ENCODE measurements around the gene WDR70. TPM values are rescaled to one million over a fixed set of nuclear protein-coding genes. Genes with fewer than 3 reads are reported as not detected.

Gene WDR70
- total and polyA plus RNA-seq, 4 donors = 4.0 to 17.7 (median 14.5) TPM

DNA sequence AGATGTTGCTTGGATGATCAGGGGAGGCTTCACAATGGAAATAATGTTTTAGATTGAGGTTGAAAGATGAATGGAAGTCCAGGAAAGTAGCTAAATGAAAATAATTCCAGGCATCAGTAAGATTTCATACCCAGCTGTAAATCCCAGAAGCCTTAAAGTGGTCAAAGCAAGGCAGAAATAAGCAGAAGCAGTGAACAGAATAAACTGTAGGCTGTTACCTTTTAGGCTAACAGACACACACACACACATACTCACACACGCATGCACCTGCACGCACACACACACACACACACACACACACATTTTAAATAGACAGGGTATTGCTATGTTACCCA, 175.3 kb downstream of the WDR70 start:
- 78% methylated on average over 2 of the region's 2 CpGs for WGBS
- Histone ChIP-seq H3K4me1 (ENCODE audit: control insufficient read depth in 4 of 4, insufficient read depth in 4 of 4, low read length in 3 of 4) (no peaks in the 10 kb centered on the region), H3K9me3 (ENCODE audit: control insufficient read depth in 4 of 4, low read length in 3 of 4) (no peaks in the 10 kb centered on the region), H3K27me3 (ENCODE audit: control insufficient read depth in 4 of 4, insufficient read depth in 4 of 4, low read length in 3 of 4) (no peaks in the 10 kb centered on the region), H3K27ac (ENCODE audit: low read depth in 1 of 2, low read length in 2 of 2) (no peak overlapping the region), H3K9ac (ENCODE audit: low read depth in 1 of 2, low read length in 2 of 2) (no peak overlapping the region), H3K4me3 (ENCODE audit: low read depth in 1 of 3, low read length in 3 of 3) (no peak overlapping the region), H3K36me3 (ENCODE audit: control insufficient read depth in 4 of 4, insufficient read depth in 3 of 4, low read depth in 1 of 4, low read length in 3 of 4) (no peaks in the 10 kb centered on the region)
- TF ChIP-seq GABPA (IDR thresholded peaks at IDR 0.05 in 1 of 2, conservative IDR thresholded peaks at IDR 0.05 in 1 of 2) = no peak
- no peak for DNase-seq (ENCODE audit: low spot score)

- 7% methylated on average over 1 of the region's 1 CpG for WGBS
- no peak overlapping the region for H3K27ac ChIP-seq (ENCODE audit: low read depth in 1 of 2, low read length in 2 of 2)
- no peak overlapping the region for H3K9ac ChIP-seq (ENCODE audit: low read depth in 1 of 2, low read length in 2 of 2)
- no peak overlapping the region for H3K4me3 ChIP-seq (ENCODE audit: low read depth in 1 of 3, low read length in 3 of 3)
- H3K4me1 ChIP-seq (ENCODE audit: control insufficient read depth in 4 of 4, insufficient read depth in 4 of 4, low read length in 3 of 4) = no peaks in the 10 kb centered on the region
- H3K9me3 ChIP-seq (ENCODE audit: control insufficient read depth in 4 of 4, low read length in 3 of 4) = no peaks in the 10 kb centered on the region
- DNase-seq (ENCODE audit: low spot score) = no peak
- H3K27me3 ChIP-seq (ENCODE audit: control insufficient read depth in 4 of 4, insufficient read depth in 4 of 4, low read length in 3 of 4) = no peaks in the 10 kb centered on the region
- TF ChIP-seq NR2F2 (IDR thresholded peaks at IDR 0.05) (no peak), HNF4G (IDR thresholded peaks at IDR 0.05) (no peak), GABPA (IDR thresholded peaks at IDR 0.05 in 1 of 2, conservative IDR thresholded peaks at IDR 0.05 in 1 of 2) (no peak), SP1 (IDR thresholded peaks at IDR 0.05) (no peak), HNF4A (conservative IDR thresholded peaks at IDR 0.05) (no peak), RAD21 (IDR thresholded peaks at IDR 0.05) (peak; percentile 67 to 79), JUND (IDR thresholded peaks at IDR 0.05) (no peak), RXRA (IDR thresholded peaks at IDR 0.05) (no peak), EGR1 (IDR thresholded peaks at IDR 0.05; ENCODE audit: low read depth in 2 of 2) (no peak)
- TF ChIP-seq, protein P1, sequence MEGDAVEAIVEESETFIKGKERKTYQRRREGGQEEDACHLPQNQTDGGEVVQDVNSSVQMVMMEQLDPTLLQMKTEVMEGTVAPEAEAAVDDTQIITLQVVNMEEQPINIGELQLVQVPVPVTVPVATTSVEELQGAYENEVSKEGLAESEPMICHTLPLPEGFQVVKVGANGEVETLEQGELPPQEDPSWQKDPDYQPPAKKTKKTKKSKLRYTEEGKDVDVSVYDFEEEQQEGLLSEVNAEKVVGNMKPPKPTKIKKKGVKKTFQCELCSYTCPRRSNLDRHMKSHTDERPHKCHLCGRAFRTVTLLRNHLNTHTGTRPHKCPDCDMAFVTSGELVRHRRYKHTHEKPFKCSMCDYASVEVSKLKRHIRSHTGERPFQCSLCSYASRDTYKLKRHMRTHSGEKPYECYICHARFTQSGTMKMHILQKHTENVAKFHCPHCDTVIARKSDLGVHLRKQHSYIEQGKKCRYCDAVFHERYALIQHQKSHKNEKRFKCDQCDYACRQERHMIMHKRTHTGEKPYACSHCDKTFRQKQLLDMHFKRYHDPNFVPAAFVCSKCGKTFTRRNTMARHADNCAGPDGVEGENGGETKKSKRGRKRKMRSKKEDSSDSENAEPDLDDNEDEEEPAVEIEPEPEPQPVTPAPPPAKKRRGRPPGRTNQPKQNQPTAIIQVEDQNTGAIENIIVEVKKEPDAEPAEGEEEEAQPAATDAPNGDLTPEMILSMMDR (IDR thresholded peaks at IDR 0.05; ENCODE audit: low read depth, low read length, missing input control) = peak; percentile 44
- TF ChIP-seq, protein P2, sequence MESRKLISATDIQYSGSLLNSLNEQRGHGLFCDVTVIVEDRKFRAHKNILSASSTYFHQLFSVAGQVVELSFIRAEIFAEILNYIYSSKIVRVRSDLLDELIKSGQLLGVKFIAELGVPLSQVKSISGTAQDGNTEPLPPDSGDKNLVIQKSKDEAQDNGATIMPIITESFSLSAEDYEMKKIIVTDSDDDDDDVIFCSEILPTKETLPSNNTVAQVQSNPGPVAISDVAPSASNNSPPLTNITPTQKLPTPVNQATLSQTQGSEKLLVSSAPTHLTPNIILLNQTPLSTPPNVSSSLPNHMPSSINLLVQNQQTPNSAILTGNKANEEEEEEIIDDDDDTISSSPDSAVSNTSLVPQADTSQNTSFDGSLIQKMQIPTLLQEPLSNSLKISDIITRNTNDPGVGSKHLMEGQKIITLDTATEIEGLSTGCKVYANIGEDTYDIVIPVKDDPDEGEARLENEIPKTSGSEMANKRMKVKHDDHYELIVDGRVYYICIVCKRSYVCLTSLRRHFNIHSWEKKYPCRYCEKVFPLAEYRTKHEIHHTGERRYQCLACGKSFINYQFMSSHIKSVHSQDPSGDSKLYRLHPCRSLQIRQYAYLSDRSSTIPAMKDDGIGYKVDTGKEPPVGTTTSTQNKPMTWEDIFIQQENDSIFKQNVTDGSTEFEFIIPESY (IDR thresholded peaks at IDR 0.05) = no peak
- H3K36me3 ChIP-seq (ENCODE audit: control insufficient read depth in 4 of 4, insufficient read depth in 3 of 4, low read depth in 1 of 4, low read length in 3 of 4) = no peaks in the 10 kb centered on the region
Measured at GRCh38 chr5:37554938-37555337, 175.8 kb downstream of the WDR70 start.

- no peaks in the 10 kb centered on the region for H3K4me1 ChIP-seq (ENCODE audit: control insufficient read depth in 4 of 4, insufficient read depth in 4 of 4, low read length in 3 of 4)
- H3K4me3 ChIP-seq (ENCODE audit: low read depth in 1 of 3, low read length in 3 of 3) = no peak overlapping the region
- WGBS = 87% methylated on average over 2 of the region's 2 CpGs
- H3K27me3 ChIP-seq (ENCODE audit: control insufficient read depth in 4 of 4, insufficient read depth in 4 of 4, low read length in 3 of 4) = no peaks in the 10 kb centered on the region
- DNase-seq (ENCODE audit: low spot score) = no peak
- no peak overlapping the region for H3K27ac ChIP-seq (ENCODE audit: low read depth in 1 of 2, low read length in 2 of 2)
- H3K9ac ChIP-seq (ENCODE audit: low read depth in 1 of 2, low read length in 2 of 2) = no peak overlapping the region
- H3K9me3 ChIP-seq (ENCODE audit: control insufficient read depth in 4 of 4, low read length in 3 of 4) = no peaks in the 10 kb centered on the region
- H3K36me3 ChIP-seq (ENCODE audit: control insufficient read depth in 4 of 4, insufficient read depth in 3 of 4, low read depth in 1 of 4, low read length in 3 of 4) = no peaks in the 10 kb centered on the region
- no peak for TF ChIP-seq YY1 (IDR thresholded peaks at IDR 0.05)
- no peak for TF ChIP-seq EGR1 (IDR thresholded peaks at IDR 0.05; ENCODE audit: low read depth in 2 of 2)
- TF ChIP-seq GABPA (IDR thresholded peaks at IDR 0.05 in 1 of 2, conservative IDR thresholded peaks at IDR 0.05 in 1 of 2) = no peak
- TF ChIP-seq, protein P3, sequence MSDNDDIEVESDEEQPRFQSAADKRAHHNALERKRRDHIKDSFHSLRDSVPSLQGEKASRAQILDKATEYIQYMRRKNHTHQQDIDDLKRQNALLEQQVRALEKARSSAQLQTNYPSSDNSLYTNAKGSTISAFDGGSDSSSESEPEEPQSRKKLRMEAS (IDR thresholded peaks at IDR 0.05) = no peak
- TF ChIP-seq, protein P2 (IDR thresholded peaks at IDR 0.05) = no peak
- TF ChIP-seq HNF4G (IDR thresholded peaks at IDR 0.05) = no peak
- TF ChIP-seq HNF4A (conservative IDR thresholded peaks at IDR 0.05) = no peak
- TF ChIP-seq SP1 (IDR thresholded peaks at IDR 0.05) = no peak
- no peak for TF ChIP-seq NR2F2 (IDR thresholded peaks at IDR 0.05)
- no peak for TF ChIP-seq JUND (IDR thresholded peaks at IDR 0.05)
- no peak for TF ChIP-seq FOXA1 (IDR thresholded peaks at IDR 0.05)
- TF ChIP-seq RXRA (IDR thresholded peaks at IDR 0.05) = no peak
- TF ChIP-seq TAF1 (conservative IDR thresholded peaks at IDR 0.05) = no peak
- TF ChIP-seq, protein P4, sequence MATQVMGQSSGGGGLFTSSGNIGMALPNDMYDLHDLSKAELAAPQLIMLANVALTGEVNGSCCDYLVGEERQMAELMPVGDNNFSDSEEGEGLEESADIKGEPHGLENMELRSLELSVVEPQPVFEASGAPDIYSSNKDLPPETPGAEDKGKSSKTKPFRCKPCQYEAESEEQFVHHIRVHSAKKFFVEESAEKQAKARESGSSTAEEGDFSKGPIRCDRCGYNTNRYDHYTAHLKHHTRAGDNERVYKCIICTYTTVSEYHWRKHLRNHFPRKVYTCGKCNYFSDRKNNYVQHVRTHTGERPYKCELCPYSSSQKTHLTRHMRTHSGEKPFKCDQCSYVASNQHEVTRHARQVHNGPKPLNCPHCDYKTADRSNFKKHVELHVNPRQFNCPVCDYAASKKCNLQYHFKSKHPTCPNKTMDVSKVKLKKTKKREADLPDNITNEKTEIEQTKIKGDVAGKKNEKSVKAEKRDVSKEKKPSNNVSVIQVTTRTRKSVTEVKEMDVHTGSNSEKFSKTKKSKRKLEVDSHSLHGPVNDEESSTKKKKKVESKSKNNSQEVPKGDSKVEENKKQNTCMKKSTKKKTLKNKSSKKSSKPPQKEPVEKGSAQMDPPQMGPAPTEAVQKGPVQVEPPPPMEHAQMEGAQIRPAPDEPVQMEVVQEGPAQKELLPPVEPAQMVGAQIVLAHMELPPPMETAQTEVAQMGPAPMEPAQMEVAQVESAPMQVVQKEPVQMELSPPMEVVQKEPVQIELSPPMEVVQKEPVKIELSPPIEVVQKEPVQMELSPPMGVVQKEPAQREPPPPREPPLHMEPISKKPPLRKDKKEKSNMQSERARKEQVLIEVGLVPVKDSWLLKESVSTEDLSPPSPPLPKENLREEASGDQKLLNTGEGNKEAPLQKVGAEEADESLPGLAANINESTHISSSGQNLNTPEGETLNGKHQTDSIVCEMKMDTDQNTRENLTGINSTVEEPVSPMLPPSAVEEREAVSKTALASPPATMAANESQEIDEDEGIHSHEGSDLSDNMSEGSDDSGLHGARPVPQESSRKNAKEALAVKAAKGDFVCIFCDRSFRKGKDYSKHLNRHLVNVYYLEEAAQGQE (IDR thresholded peaks at IDR 0.05) = no peak
- TF ChIP-seq RAD21 (IDR thresholded peaks at IDR 0.05) = no peak
Measured at GRCh38 chr5:37557734-37558293, 178.7 kb downstream of the WDR70 start.

Data from liver (tissue), 9 donors.